RWPE1 (cell line): ENCODE data around the gene DNM3.
"Not testable (repeated sequence)": the region's sequence is repeated elsewhere in the genome, so short reads cannot be mapped to it uniquely, and the experiment has no call there.

Experiments
- CTCF ChIA-PET: fragments of 350-600 bp; sonication (Branson Sonifier 250); formaldehyde crosslinking; extraction: SDS; loops from one replicate; lab custom pipeline; 2021; lab: Yijun Ruan, JAX
- POLR2A ChIA-PET: fragments of 400-600 bp; formaldehyde crosslinking; extraction: SDS; loops from one replicate; lab custom pipeline; 2020; ENCODE audit warnings: antibody characterized with exemption; ENCODE audit not compliant: low non-redundant PET; lab: Yijun Ruan, JAX
- DNase-seq: peaks from one replicate; pipeline ENCODE4 v3.0.0; 2012; ENCODE audit warnings: low spot score
- H3K27ac ChIP-seq: fragments of 450-650 bp; 2 replicates; pipeline ENCODE4 v1.5.1; 2017
- TF ChIP-seq, protein P1 (sequence below): fragments of 450-650 bp; conservative IDR thresholded peaks from 2 replicates; pipeline ENCODE4 v1.5.1; 2017; ENCODE audit warnings: low read depth, mild to moderate bottlenecking

Gene DNM3

DNA sequence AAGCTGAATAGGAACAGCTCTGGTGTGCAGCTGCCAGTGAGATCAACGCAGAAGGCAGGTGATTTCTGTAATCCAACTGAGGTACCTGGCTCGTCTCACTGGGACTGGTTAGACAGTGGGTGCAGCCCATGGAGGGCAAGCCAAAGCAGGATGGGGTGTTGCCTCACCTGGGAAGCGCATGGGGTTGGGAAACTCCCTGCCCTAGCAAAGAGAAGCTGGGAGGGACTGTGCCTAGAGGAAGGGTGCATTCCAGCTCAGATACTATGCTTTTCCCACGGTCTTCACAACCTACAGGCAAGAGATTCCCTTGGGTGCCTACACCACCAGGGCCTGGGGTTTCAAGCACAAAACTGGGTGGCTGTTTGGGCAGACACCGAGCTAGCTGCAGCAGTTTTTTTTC is 183.2 kb downstream of the DNM3 start:
- DNase-seq: no peak
- ChIA-PET CTCF (no interaction called here), POLR2A (interaction anchor here (0.6 kb wide), 1 partner anchor 508 kb away, joined by 4 read pairs; the partner anchor contains the start of gene SUCO)
- TF ChIP-seq, protein P1, sequence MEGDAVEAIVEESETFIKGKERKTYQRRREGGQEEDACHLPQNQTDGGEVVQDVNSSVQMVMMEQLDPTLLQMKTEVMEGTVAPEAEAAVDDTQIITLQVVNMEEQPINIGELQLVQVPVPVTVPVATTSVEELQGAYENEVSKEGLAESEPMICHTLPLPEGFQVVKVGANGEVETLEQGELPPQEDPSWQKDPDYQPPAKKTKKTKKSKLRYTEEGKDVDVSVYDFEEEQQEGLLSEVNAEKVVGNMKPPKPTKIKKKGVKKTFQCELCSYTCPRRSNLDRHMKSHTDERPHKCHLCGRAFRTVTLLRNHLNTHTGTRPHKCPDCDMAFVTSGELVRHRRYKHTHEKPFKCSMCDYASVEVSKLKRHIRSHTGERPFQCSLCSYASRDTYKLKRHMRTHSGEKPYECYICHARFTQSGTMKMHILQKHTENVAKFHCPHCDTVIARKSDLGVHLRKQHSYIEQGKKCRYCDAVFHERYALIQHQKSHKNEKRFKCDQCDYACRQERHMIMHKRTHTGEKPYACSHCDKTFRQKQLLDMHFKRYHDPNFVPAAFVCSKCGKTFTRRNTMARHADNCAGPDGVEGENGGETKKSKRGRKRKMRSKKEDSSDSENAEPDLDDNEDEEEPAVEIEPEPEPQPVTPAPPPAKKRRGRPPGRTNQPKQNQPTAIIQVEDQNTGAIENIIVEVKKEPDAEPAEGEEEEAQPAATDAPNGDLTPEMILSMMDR: no peak
- no peak overlapping the region for H3K27ac ChIP-seq

DNA sequence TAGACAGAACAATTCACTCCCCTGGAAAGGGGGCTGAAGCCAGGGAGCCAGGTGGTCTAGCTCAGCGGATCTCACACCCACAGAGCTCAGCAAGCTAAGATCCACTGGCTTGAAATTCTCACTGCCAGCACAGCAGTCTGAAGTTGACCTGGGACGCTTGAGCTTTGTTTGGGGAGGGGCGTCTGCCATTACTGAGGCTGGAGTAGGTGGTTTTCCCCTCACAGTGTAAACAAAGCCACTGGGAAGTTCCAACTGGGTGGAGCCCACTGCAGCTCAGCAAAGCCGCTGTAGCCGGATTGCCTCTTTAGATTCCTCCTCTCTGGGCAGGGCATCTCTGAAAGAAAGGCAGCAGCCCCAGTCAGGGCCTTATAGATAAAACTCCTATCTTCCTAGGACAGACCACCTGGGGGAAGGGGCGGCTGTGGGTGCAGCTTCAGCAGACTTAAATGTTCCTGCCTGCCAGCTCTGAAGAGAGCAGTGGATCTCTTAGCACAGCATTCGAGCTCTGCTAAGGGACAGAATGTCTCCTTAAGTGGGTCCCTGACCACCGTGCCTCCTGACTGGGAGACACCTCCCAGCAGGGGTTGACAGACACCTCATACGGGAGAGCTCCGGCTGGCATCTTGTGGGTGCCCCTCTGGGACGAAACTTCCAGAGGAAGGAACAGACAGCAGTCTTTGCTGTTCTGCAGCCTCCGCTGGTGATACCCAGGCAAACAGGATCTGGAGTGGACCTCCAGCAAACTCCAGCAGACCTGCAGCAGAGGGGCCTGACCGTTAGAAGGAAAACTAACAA is 183.8 kb downstream of the DNM3 start:
- POLR2A ChIA-PET: interaction anchor here (0.6 kb wide), 1 partner anchor 507 kb away, joined by 4 read pairs; the partner anchor contains the start of gene SUCO
- not testable (repeated sequence) for H3K27ac ChIP-seq, DNase-seq
- CTCF ChIA-PET: interaction anchor here (0.5 kb wide), 1 partner anchor 290 kb away, joined by 3 read pairs; no protein-coding TSS in a partner anchor

DNA sequence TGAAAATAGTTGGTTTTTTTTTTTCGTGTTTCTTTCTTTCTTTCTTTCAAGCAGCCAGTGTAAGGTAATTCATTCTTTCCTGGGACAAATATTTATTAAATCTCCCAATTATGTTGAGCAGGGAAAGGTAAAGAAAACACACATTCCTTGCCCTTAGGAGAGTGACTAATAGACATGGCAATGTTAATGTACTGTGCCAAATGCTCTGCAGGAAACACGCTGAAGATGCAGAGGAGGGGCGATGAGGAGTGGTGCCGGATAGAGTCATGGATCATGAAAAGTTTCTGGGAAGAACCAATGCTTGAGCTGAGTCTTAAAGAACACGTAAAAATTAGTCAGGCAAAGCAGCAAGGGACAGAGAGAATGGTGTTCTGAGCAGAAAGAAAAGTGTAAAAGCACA is 199.2 kb downstream of the DNM3 start:
- peak; percentile 84 for DNase-seq
- no peak overlapping the region; the same call in 1 of the 2 replicates for H3K27ac ChIP-seq
- ChIA-PET POLR2A (no interaction called here), CTCF (interaction anchor here (0.6 to 1.3 kb wide), 2 partner anchors 13 to 38 kb away, joined by 3 to 4 read pairs; no protein-coding TSS in a partner anchor)
- TF ChIP-seq, protein P1: no peak

DNA sequence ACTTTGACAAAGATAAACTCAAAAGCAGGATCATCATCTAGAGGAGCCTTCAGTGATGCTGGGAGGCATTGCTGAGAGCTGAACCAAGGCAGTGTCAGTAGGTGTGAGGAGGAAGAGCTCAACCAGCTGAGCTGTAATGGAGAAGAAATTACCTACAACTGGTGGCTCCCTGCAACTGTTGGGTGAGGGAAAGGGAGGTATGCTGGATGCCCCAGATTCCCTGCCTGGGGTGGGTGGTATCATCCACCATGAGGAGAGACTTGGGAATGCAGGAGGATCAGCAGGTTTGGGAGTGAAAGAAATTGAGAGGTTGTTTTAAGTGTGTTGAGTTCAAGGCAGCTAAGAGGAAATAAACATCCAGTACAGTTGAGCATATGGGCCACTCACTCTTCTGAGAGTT is 199.8 kb downstream of the DNM3 start:
- no peak for DNase-seq
- TF ChIP-seq, protein P1: no peak
- POLR2A ChIA-PET: no interaction called here
- CTCF ChIA-PET: interaction anchor here (0.6 to 1.3 kb wide), 3 partner anchors 12 to 39 kb away, joined by 3 to 4 read pairs (median 4); no protein-coding TSS in a partner anchor
- no peak overlapping the region; the same call in 1 of the 2 replicates for H3K27ac ChIP-seq

- POLR2A ChIA-PET: no interaction called here
- TF ChIP-seq, protein P1: peak; percentile 16; the same call in 1 of the 2 replicates
- DNase-seq: peak; percentile 8
- CTCF ChIA-PET: interaction anchor here (1.3 kb wide), 1 partner anchor 11 kb away, joined by 3 read pairs; no protein-coding TSS in a partner anchor
- no peak overlapping the region for H3K27ac ChIP-seq
Observed at GRCh38 chr1:172041742-172042141, 200.4 kb downstream of the DNM3 start.

GRCh38 chr1:172043900-172044299 is 202.6 kb downstream of the DNM3 start:
- ChIA-PET CTCF (interaction anchor here (0.6 kb wide), 1 partner anchor 36 kb away, joined by 6 read pairs; no protein-coding TSS in a partner anchor), POLR2A (no interaction called here)
- no peak for DNase-seq
- H3K27ac ChIP-seq: no peak overlapping the region
- TF ChIP-seq, protein P1: no peak
